IPS DF 19.7 (cell line): ENCODE results near the gene SMIM32.

ENCODE experiments used
- DNase-seq: peaks from one replicate; pipeline ENCODE4 v3.0.0-alpha.2; 2013; ENCODE audit warnings: low read depth, low spot score

Gene SMIM32

GRCh38 chr5:136207631-136208030, 14.7 kb upstream of the SMIM32 start:
- DNase-seq = no peak

GRCh38 chr5:136206361-136206760, 13.4 kb upstream of the SMIM32 start:
- DNase-seq = no peak

GRCh38 chr5:136205941-136206340, 13.0 kb upstream of the SMIM32 start:
- no peak for DNase-seq

- no peak for DNase-seq
Measured at GRCh38 chr5:136205061-136205702, 12.2 kb upstream of the SMIM32 start.

- no peak for DNase-seq
Measured at GRCh38 chr5:136203303-136203922, 10.5 kb upstream of the SMIM32 start.

- DNase-seq = peak; percentile 88
Measured at GRCh38 chr5:136202469-136203205, 9.7 kb upstream of the SMIM32 start.

- no peak for DNase-seq
Measured at GRCh38 chr5:136201870-136202269, 8.9 kb upstream of the SMIM32 start.

- no peak for DNase-seq
Measured at GRCh38 chr5:136200761-136201160, 7.8 kb upstream of the SMIM32 start.

GRCh38 chr5:136200130-136200529, 7.2 kb upstream of the SMIM32 start:
- no peak for DNase-seq

- DNase-seq = no peak
Measured at GRCh38 chr5:136199408-136199807, 6.4 kb upstream of the SMIM32 start.

- no peak for DNase-seq
Measured at GRCh38 chr5:136198453-136198852, 5.5 kb upstream of the SMIM32 start.

GRCh38 chr5:136197462-136198142, 4.6 kb upstream of the SMIM32 start:
- DNase-seq = no peak

GRCh38 chr5:136195971-136196820, 3.2 kb upstream of the SMIM32 start:
- DNase-seq = no peak

GRCh38 chr5:136194576-136194975, 1.6 kb upstream of the SMIM32 start:
- DNase-seq = no peak

GRCh38 chr5:136193322-136193935, 467 bp upstream of the SMIM32 start:
- DNase-seq = no peak

- DNase-seq = no peak
Measured at GRCh38 chr5:136192015-136192525, 892 bp downstream of the SMIM32 start.

- no peak for DNase-seq
Measured at GRCh38 chr5:136191304-136192014, 1.5 kb downstream of the SMIM32 start.

GRCh38 chr5:136190904-136191303, 2.1 kb downstream of the SMIM32 start:
- DNase-seq = no peak

GRCh38 chr5:136190091-136190720, 2.8 kb downstream of the SMIM32 start:
- no peak for DNase-seq

- DNase-seq = no peak
Measured at GRCh38 chr5:136188859-136189258, 4.1 kb downstream of the SMIM32 start.
